Lower leg skin (tissue), 4 donors: ENCODE results near the gene JAGN1. TPM values are rescaled to one million over a fixed set of nuclear protein-coding genes. Genes with fewer than 3 reads are reported as not detected.

ENCODE experiments used
- DNase-seq, 2 donors: peaks; one replicate each; pipeline ENCODE4 v3.0.0-alpha.2; 2019; ENCODE audit warnings: low spot score in 2 of 2
- H3K4me3 ChIP-seq: fragments of 200-600 bp; sonication (generic); 2 replicates; pipeline ENCODE4 v1.5.1; 2017; ENCODE audit warnings: mild to moderate bottlenecking, low read depth; ENCODE audit not compliant: poor library complexity, severe bottlenecking
- POLR2A ChIP-seq, 2 donors: fragments of 450-650 bp; IDR thresholded peaks; one replicate each; pipeline ENCODE4 v1.6.1; 2016 to 2017; ENCODE audit warnings: antibody characterized with exemption in 2 of 2, mild to moderate bottlenecking in 1 of 2, moderate library complexity in 1 of 2
- WGBS, 2 donors: methylation state at CpG; one replicate each; pipeline ENCODE4 v1.1.5; 2018; 5-methylcytosine and 5-hydroxymethylcytosine counted together
- intact Hi-C: fragments of 100-400 bp; cut with DNase I; formaldehyde crosslinking; loops from one replicate; pipeline ENCODE4 v1.15.0; 2023; ENCODE audit warnings: low total_unique reads
- total RNA-seq, 4 donors: library from RNA; depleted of rRNA; stranded (reverse); fragments of >200 nt; gene quantifications; one replicate each; pipeline ENCODE4 v1.1.0, GENCODE V29; 2016
- TF ChIP-seq, protein P1 (sequence below), 3 donors: fragments of 450-650 bp; IDR thresholded peaks; one replicate each; pipeline ENCODE4 v1.5.1; 2016; ENCODE audit warnings: antibody characterized with exemption in 3 of 3, mild to moderate bottlenecking in 3 of 3, moderate library complexity in 2 of 3

JAGN1 gene
- total RNA-seq, 4 donors from 2014 or later = 39.2 to 70.6 (median 51.0) TPM

DNA sequence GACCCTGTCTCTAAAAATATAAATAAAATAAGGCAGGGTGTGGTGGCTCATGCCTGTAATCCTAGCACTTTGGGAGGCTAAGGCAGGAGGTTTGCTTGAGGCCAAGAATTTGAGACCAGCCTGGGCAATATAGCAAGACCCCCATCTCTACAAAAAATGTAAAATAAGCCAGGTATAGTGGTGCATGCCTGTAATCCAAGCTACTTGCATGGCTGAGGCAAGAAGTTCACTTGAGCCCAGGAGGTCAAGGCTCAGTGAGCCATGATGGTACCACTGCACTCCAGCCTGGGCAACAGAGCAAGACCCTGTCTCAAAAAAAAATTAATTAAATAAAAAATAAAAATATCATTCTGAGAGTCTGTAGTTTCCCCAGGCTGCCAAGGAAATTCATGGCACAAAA is 4.1 kb upstream of the JAGN1 start:
- intact Hi-C loops = no loop called here
- TF ChIP-seq, protein P1, sequence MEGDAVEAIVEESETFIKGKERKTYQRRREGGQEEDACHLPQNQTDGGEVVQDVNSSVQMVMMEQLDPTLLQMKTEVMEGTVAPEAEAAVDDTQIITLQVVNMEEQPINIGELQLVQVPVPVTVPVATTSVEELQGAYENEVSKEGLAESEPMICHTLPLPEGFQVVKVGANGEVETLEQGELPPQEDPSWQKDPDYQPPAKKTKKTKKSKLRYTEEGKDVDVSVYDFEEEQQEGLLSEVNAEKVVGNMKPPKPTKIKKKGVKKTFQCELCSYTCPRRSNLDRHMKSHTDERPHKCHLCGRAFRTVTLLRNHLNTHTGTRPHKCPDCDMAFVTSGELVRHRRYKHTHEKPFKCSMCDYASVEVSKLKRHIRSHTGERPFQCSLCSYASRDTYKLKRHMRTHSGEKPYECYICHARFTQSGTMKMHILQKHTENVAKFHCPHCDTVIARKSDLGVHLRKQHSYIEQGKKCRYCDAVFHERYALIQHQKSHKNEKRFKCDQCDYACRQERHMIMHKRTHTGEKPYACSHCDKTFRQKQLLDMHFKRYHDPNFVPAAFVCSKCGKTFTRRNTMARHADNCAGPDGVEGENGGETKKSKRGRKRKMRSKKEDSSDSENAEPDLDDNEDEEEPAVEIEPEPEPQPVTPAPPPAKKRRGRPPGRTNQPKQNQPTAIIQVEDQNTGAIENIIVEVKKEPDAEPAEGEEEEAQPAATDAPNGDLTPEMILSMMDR (IDR thresholded peaks at IDR 0.05) = no peak
- no peak for TF ChIP-seq POLR2A (IDR thresholded peaks at IDR 0.05)
- DNase-seq = no peak
- no peak overlapping the region for H3K4me3 ChIP-seq

- no peak for TF ChIP-seq POLR2A (IDR thresholded peaks at IDR 0.05)
- TF ChIP-seq, protein P1 (IDR thresholded peaks at IDR 0.05) = no peak
- H3K4me3 ChIP-seq = no peak overlapping the region
- intact Hi-C loops = no loop called here
- WGBS, 2 donors = 86 to 91% methylated on average over 5 of the region's 5 CpGs
- no peak for DNase-seq
Measured at GRCh38 chr3:9887480-9887879, 2.9 kb upstream of the JAGN1 start.

DNA sequence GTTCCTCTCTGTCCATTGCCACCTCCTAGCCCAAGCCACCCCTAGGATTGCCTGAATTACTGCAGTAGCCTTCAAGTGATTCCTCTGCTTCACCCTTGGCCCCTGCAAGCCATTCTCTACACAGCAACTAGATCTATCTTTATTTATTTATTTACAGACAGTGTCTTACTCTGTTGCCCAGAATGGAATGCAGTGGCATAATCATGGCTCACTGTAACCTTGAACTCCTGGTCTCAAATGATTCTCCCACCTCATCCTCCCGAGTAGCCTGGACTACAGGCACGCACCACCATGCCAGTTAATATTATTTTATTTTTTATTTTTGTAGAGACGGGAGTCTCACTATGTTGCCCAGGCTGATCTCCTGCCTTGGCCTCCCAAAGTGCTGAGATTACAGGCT is 1.9 kb upstream of the JAGN1 start:
- no peak overlapping the region for H3K4me3 ChIP-seq
- DNase-seq = no peak
- TF ChIP-seq, protein P1 (IDR thresholded peaks at IDR 0.05) = no peak
- TF ChIP-seq POLR2A (IDR thresholded peaks at IDR 0.05) = no peak
- intact Hi-C loops = no loop called here
- 85 to 93% methylated on average over 3 of the region's 3 CpGs for WGBS, 2 donors

- H3K4me3 ChIP-seq = no peak overlapping the region
- intact Hi-C loops = no loop called here
- no peak for DNase-seq
- TF ChIP-seq POLR2A (IDR thresholded peaks at IDR 0.05) = no peak
- TF ChIP-seq, protein P1 (IDR thresholded peaks at IDR 0.05) = no peak
- 83 to 87% methylated on average over 5 of the region's 5 CpGs for WGBS, 2 donors
Measured at GRCh38 chr3:9889405-9889804, 1.0 kb upstream of the JAGN1 start.

DNA sequence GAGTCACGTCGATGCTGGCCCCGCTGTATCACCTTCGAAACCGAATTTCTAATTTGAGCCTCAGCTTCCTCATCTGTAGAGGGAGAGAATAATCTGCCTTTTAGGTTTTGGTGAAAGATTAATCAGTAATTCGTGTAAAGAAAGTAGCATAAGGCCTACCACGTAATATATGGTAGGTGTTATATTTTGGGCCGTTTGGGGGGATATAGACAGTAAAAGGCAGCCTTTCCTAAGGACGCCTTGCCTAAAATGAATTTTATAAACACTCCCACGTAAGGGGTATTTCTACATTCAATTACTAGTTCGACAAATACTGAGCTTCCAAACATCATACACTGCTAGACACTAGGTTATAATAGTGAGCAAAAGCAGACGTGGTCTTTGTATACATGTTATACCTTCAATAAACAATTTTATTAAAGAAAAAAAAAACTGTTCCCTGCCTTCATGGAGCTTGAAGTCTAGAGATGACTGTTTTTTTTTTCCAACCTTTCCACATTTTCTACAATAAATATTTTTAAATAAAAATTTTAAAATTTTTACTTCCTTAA is 737 bp downstream of the JAGN1 start:
- 7 to 11% methylated on average over 12 of the region's 12 CpGs for WGBS, 2 donors
- intact Hi-C loops = no loop called here

More for the DNA sequence above, 737 bp downstream of the JAGN1 start:
- DNase-seq = no peak
- peak overlapping the region; percentile 92 for H3K4me3 ChIP-seq
- TF ChIP-seq POLR2A (IDR thresholded peaks at IDR 0.05) = no peak
- TF ChIP-seq, protein P1 (IDR thresholded peaks at IDR 0.05) = no peak
